HepG2 (cell line): ENCODE data around the gene CORO7. TPM values are rescaled to one million over a fixed set of nuclear protein-coding genes. Genes with fewer than 3 reads are reported as not detected.
A peak's percentile ranks its signal among the peaks of the same experiment; 100 is the strongest.

Source experiments
- AGO2 ChIP-seq: fragments of 200-400 bp; formaldehyde crosslinking; optimal IDR thresholded peaks from 2 replicates; pipeline ENCODE3; 2017; ENCODE audit warnings: mild to moderate bottlenecking, low read depth, low read length, moderate library complexity
- CAMTA2 ChIP-seq: sonication (generic); formaldehyde crosslinking; IDR thresholded peaks from 2 replicates; pipeline ENCODE4 v1.4.0; 2020; ENCODE audit warnings: mild to moderate bottlenecking, missing genetic modification reagents, borderline replicate concordance
- CEBPB ChIP-seq: IDR thresholded peaks from 2 replicates; pipeline ENCODE4 v1.6.1; 2011; ENCODE audit warnings: low read depth, low read length, improper control_type of control experiment, borderline replicate concordance
- GATA4 ChIP-seq: sonication (generic); IDR thresholded peaks from 2 replicates; pipeline ENCODE4 v1.6.1; 2016; ENCODE audit warnings: antibody characterized with exemption, low read depth, borderline replicate concordance
- HDAC1 ChIP-seq: sonication (generic); formaldehyde crosslinking; IDR thresholded peaks from 2 replicates; pipeline ENCODE4 v1.5.1; 2020; ENCODE audit warnings: mild to moderate bottlenecking, missing genetic modification reagents
- IRX3 ChIP-seq: sonication (generic); formaldehyde crosslinking; IDR thresholded peaks from 2 replicates; pipeline ENCODE4 v1.8.1; 2023; ENCODE audit warnings: mild to moderate bottlenecking, low read depth, missing genetic modification reagents, borderline replicate concordance
- ISL2 ChIP-seq: sonication (generic); formaldehyde crosslinking; IDR thresholded peaks from 2 replicates; pipeline ENCODE4 v1.5.0; 2020; ENCODE audit warnings: missing genetic modification reagents
- MTA1 ChIP-seq: sonication (generic); formaldehyde crosslinking; IDR thresholded peaks from 2 replicates; pipeline ENCODE4 v1.4.0; 2020; ENCODE audit warnings: missing genetic modification reagents, mild to moderate bottlenecking, borderline replicate concordance
- REPIN1 ChIP-seq: sonication (generic); formaldehyde crosslinking; IDR thresholded peaks from 2 replicates; pipeline ENCODE4 v1.8.0; 2022; ENCODE audit warnings: missing genetic modification reagents, low read depth, mild to moderate bottlenecking, borderline replicate concordance
- SAFB2 ChIP-seq: sonication (generic); formaldehyde crosslinking; IDR thresholded peaks from 2 replicates; pipeline ENCODE4 v1.5.1; 2020; ENCODE audit warnings: missing genetic modification reagents, low read depth, mild to moderate bottlenecking, borderline replicate concordance
- SIN3A ChIP-seq: IDR thresholded peaks from 2 replicates; pipeline ENCODE4 v1.6.1; 2011; ENCODE audit warnings: low read depth, mild to moderate bottlenecking, control low read depth, low read length, borderline replicate concordance
- SIX1 ChIP-seq: sonication (generic); formaldehyde crosslinking; IDR thresholded peaks from 2 replicates; pipeline ENCODE4 v1.4.0; 2020; ENCODE audit warnings: missing genetic modification reagents, borderline replicate concordance
- SRY ChIP-seq: sonication (generic); formaldehyde crosslinking; IDR thresholded peaks from 2 replicates; pipeline ENCODE4 v1.8.0; 2022; ENCODE audit warnings: mild to moderate bottlenecking, missing genetic modification reagents
- SUZ12 ChIP-seq: fragments of 150-350 bp; IDR thresholded peaks from 2 replicates; pipeline ENCODE4 v1.6.1; 2014; ENCODE audit warnings: low read depth, low read length
- TEAD3 ChIP-seq: optimal IDR thresholded peaks from 2 replicates; pipeline ENCODE3; 2016; ENCODE audit warnings: borderline replicate concordance
- ZBTB8A ChIP-seq: sonication (generic); formaldehyde crosslinking; IDR thresholded peaks from 2 replicates; pipeline ENCODE4 v1.4.0; 2020; ENCODE audit warnings: mild to moderate bottlenecking, low read depth, missing genetic modification reagents, borderline replicate concordance
- ZNF253 ChIP-seq: sonication (generic); formaldehyde crosslinking; IDR thresholded peaks from 2 replicates; pipeline ENCODE4 v1.8.0; 2022; ENCODE audit warnings: mild to moderate bottlenecking, missing genetic modification reagents, borderline replicate concordance
- ZNF468 ChIP-seq: sonication (generic); formaldehyde crosslinking; IDR thresholded peaks from 2 replicates; pipeline ENCODE4 v1.8.0; 2022; ENCODE audit warnings: mild to moderate bottlenecking, moderate library complexity, missing genetic modification reagents
- ZNF496 ChIP-seq: sonication (generic); formaldehyde crosslinking; IDR thresholded peaks from 2 replicates; pipeline ENCODE4 v1.8.1; 2023; ENCODE audit warnings: mild to moderate bottlenecking, moderate library complexity, missing genetic modification reagents; ENCODE audit not compliant: insufficient replicate concordance
- ZNF501 ChIP-seq: sonication (generic); formaldehyde crosslinking; IDR thresholded peaks from 2 replicates; pipeline ENCODE4 v1.5.1; 2020; ENCODE audit warnings: mild to moderate bottlenecking, moderate library complexity, missing genetic modification reagents
- ZNF589 ChIP-seq: sonication (generic); formaldehyde crosslinking; conservative IDR thresholded peaks from 2 replicates; pipeline ENCODE4 v1.8.0; 2022; ENCODE audit warnings: mild to moderate bottlenecking, moderate library complexity, missing genetic modification reagents
- ZNF768 ChIP-seq: sonication (generic); formaldehyde crosslinking; IDR thresholded peaks from 2 replicates; pipeline ENCODE4 v1.4.0; 2020; ENCODE audit warnings: missing genetic modification reagents
- ZSCAN20 ChIP-seq: sonication (generic); formaldehyde crosslinking; IDR thresholded peaks from 2 replicates; pipeline ENCODE4 v1.4.0; 2020; ENCODE audit warnings: missing genetic modification reagents, mild to moderate bottlenecking, borderline replicate concordance
- polyA plus RNA-seq, 8 experiments: library from polyadenylated mRNA; depleted of rRNA in 3 of 8; stranded (reverse) in 7 of 8; unstranded in 1 of 8; fragments of >200 nt; fragmentation: Illumina TruSeq in 4 of 8; extraction: Trizol in 4 of 8; gene quantifications; 2 replicates each; pipeline versions ENCODE4 v1.2.1 to v1.2.3, GENCODE V29; 2011 to 2016; ENCODE audit warnings: low read depth in 4 of 8, missing spikeins in 1 of 8, mixed read lengths in 1 of 8; ENCODE audit not compliant: insufficient read depth in 1 of 8
- total RNA-seq, 5 experiments: library from RNA; depleted of rRNA; stranded (reverse); fragments of >200 nt; fragmentation: Illumina TruSeq; extraction: Trizol; gene quantifications; 2 replicates each; pipeline ENCODE4 v1.2.3, GENCODE V29; 2016; ENCODE audit warnings: low read depth in 1 of 5
- TF ChIP-seq, protein P1 (sequence below): sonication (generic); formaldehyde crosslinking; IDR thresholded peaks from 2 replicates; pipeline ENCODE4 v1.4.0; 2020; ENCODE audit warnings: missing genetic modification reagents, borderline replicate concordance
- TF ChIP-seq, protein P2 (sequence below): sonication (generic); formaldehyde crosslinking; IDR thresholded peaks from 2 replicates; pipeline ENCODE4 v1.4.0; 2020; ENCODE audit warnings: mild to moderate bottlenecking, missing genetic modification reagents
- TF ChIP-seq, protein P3 (sequence below): sonication (generic); formaldehyde crosslinking; IDR thresholded peaks from 2 replicates; pipeline ENCODE4 v1.8.0; 2022; ENCODE audit warnings: missing genetic modification reagents, mild to moderate bottlenecking, borderline replicate concordance

Gene CORO7
- total and polyA plus RNA-seq, 2 of the 13 experiments (the other 11 are each of a cell fraction or from before 2014, with no cell fraction given), result 9.9 to 14.3 TPM

DNA sequence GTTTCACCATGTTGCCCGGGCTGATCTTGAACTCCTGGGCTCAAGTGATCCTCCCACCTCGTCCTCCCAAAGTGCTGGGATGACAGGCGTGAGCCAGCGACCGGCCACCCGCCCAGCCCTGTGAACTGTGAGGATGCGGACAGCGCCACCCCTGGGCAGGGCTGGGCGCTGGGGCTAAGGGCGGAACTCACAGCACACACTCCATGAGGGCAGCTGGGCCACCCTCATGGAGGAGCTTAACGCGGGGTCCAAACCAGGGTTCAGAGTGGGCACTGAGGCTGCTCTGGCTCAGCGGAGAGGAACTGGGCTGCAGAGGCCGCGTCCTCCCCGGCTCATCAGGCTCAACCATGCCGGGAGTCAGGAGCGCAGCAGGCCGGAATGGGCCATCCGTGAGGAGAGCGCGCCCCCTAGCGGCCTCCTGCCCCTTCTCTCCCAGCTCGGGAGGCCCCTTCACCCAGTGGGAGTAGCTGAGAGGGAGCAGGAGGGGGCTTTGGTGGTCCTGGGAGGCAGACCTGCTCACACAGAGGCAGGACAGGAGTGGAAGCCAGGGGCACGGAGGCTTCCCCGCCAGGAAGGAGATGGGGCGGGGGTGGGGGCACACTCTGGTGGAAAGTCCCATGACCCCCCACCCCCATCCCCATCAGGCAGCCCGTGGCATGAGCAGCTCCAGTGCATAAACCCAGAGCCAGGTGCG, 13.8 kb downstream of the CORO7 start (continued):
- no peak for TF ChIP-seq ZNF589 (CRISPR knock-in tag)
- TF ChIP-seq ZBTB8A (CRISPR knock-in tag), result no peak
- TF ChIP-seq CAMTA2 (CRISPR knock-in tag), result no peak
- TF ChIP-seq, protein P1, sequence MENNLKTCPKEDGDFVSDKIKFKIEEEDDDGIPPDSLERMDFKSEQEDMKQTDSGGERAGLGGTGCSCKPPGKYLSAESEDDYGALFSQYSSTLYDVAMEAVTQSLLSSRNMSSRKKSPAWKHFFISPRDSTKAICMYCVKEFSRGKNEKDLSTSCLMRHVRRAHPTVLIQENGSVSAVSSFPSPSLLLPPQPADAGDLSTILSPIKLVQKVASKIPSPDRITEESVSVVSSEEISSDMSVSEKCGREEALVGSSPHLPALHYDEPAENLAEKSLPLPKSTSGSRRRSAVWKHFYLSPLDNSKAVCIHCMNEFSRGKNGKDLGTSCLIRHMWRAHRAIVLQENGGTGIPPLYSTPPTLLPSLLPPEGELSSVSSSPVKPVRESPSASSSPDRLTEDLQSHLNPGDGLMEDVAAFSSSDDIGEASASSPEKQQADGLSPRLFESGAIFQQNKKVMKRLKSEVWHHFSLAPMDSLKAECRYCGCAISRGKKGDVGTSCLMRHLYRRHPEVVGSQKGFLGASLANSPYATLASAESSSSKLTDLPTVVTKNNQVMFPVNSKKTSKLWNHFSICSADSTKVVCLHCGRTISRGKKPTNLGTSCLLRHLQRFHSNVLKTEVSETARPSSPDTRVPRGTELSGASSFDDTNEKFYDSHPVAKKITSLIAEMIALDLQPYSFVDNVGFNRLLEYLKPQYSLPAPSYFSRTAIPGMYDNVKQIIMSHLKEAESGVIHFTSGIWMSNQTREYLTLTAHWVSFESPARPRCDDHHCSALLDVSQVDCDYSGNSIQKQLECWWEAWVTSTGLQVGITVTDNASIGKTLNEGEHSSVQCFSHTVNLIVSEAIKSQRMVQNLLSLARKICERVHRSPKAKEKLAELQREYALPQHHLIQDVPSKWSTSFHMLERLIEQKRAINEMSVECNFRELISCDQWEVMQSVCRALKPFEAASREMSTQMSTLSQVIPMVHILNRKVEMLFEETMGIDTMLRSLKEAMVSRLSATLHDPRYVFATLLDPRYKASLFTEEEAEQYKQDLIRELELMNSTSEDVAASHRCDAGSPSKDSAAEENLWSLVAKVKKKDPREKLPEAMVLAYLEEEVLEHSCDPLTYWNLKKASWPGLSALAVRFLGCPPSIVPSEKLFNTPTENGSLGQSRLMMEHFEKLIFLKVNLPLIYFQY (CRISPR knock-in tag), result no peak
- TF ChIP-seq IRX3, result no peak
- no peak for TF ChIP-seq SIX1 (CRISPR knock-in tag)
- peak; percentile 61; the same call in 1 of the 2 replicates for TF ChIP-seq ZNF768 (CRISPR knock-in tag)
- no peak for TF ChIP-seq GATA4
- no peak for TF ChIP-seq REPIN1 (CRISPR knock-in tag)
- TF ChIP-seq ZSCAN20 (CRISPR knock-in tag), result no peak
- TF ChIP-seq SAFB2 (CRISPR knock-in tag), result 0 out of 2 replicates have a peak, but pooled peaks have one; percentile 36
- TF ChIP-seq ZNF496 (CRISPR knock-in tag), result no peak
- TF ChIP-seq ZNF468 (CRISPR knock-in tag), result no peak
- TF ChIP-seq CEBPB, result no peak
- TF ChIP-seq ZNF253 (CRISPR knock-in tag), result no peak
- no peak for TF ChIP-seq SUZ12
- TF ChIP-seq, protein P2, sequence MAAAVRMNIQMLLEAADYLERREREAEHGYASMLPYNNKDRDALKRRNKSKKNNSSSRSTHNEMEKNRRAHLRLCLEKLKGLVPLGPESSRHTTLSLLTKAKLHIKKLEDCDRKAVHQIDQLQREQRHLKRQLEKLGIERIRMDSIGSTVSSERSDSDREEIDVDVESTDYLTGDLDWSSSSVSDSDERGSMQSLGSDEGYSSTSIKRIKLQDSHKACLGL (CRISPR knock-in tag), result peak; percentile 49; the same call in 1 of the 2 replicates
- TF ChIP-seq SRY, result no peak; the same call in 1 of the 2 replicates
- TF ChIP-seq TEAD3 (CRISPR knock-in tag), result peak; percentile 44
- TF ChIP-seq ZNF501 (CRISPR knock-in tag), result peak; percentile 66
- TF ChIP-seq ISL2 (CRISPR knock-in tag), result no peak
- TF ChIP-seq HDAC1 (CRISPR knock-in tag), result no peak
- no peak for TF ChIP-seq AGO2
- TF ChIP-seq, protein P3, sequence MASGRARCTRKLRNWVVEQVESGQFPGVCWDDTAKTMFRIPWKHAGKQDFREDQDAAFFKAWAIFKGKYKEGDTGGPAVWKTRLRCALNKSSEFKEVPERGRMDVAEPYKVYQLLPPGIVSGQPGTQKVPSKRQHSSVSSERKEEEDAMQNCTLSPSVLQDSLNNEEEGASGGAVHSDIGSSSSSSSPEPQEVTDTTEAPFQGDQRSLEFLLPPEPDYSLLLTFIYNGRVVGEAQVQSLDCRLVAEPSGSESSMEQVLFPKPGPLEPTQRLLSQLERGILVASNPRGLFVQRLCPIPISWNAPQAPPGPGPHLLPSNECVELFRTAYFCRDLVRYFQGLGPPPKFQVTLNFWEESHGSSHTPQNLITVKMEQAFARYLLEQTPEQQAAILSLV (CRISPR knock-in tag), result 0 out of 2 replicates have a peak, but pooled peaks have one; percentile 44
- TF ChIP-seq SIN3A, result no peak
- TF ChIP-seq MTA1 (CRISPR knock-in tag), result no peak
